GM12878 (cell line): ENCODE measurements around the gene DNAJC5.

Source experiments
- POLR2A ChIP-seq: IDR thresholded peaks from 2 replicates; pipeline ENCODE4 v1.6.1; 2011; ENCODE audit warnings: low read depth, mild to moderate bottlenecking, low read length
- TF ChIP-seq, protein P1 (sequence below): fragments of 450-650 bp; IDR thresholded peaks from 2 replicates; pipeline ENCODE4 v1.6.1; 2018; ENCODE audit warnings: borderline replicate concordance, mild to moderate bottlenecking; ENCODE audit not compliant: partially characterized antibody

DNA sequence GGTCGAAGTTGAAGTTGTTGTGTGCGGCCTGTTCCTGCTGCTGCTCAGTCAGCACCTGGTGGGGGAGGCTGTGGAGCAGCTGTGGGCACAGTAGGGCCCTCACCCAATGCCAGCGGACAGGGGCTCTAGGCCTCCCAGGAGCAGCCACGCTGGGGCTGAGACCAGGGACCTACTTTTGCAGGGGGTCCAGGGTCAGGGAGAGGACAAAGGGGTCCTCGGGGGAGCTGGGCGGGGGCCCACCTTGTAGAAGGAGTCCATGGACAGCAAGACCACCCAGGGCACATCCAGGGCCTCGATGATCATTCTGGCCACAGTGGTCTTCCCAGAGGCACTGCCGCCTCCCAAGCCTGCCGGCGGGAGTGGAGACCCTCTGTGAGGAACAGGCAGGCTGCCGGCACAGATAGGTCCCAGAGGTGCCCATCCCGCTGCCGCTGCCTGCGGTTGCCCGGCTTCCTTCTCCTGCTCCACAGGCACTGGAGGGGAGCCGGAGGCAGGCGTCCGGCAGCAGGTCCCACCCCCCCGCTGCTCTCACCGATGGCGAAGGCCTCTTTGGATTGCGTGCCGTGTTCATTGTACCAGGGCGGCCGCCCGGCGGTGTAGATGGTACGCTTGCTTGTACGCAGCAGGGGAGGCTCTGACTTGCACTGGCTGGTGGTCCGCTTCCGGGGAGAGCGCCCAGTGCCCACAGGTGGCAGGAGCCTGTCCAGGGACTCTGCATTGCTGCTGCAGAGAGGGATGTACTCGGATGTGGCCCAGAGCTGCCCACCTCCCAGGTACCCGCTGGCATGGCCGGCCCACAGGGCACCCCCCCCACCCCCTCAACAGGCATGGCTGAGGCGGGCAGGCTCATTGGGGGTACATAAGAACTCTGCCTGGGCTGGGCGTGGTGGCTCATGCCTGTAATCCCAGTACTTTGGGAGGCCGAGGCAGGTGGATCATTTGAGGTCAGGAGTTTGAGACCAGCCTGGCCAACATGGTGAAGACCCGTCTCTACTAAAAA, 51.3 kb downstream of the DNAJC5 start:
- TF ChIP-seq, protein P1, sequence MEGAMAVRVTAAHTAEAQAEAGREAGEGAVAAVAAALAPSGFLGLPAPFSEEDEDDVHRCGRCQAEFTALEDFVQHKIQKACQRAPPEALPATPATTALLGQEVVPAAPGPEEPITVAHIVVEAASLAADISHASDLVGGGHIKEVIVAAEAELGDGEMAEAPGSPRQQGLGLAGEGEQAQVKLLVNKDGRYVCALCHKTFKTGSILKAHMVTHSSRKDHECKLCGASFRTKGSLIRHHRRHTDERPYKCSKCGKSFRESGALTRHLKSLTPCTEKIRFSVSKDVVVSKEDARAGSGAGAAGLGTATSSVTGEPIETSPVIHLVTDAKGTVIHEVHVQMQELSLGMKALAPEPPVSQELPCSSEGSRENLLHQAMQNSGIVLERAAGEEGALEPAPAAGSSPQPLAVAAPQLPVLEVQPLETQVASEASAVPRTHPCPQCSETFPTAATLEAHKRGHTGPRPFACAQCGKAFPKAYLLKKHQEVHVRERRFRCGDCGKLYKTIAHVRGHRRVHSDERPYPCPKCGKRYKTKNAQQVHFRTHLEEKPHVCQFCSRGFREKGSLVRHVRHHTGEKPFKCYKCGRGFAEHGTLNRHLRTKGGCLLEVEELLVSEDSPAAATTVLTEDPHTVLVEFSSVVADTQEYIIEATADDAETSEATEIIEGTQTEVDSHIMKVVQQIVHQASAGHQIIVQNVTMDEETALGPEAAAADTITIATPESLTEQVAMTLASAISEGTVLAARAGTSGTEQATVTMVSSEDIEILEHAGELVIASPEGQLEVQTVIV = no peak
- no peak for TF ChIP-seq POLR2A
